Endodermal cell (in vitro differentiated cells): ENCODE measurements around the gene SGO2. TPM values are rescaled to one million over a fixed set of nuclear protein-coding genes. Genes with fewer than 3 reads are reported as not detected.

Experiments
- DNase-seq: peaks from one replicate; pipeline ENCODE4 v3.0.0-alpha.2; 2017
- H3K27ac ChIP-seq: 2 replicates; pipeline ENCODE4 v1.5.1; 2013; ENCODE audit warnings: mild to moderate bottlenecking, low read depth, low read length, moderate library complexity
- H3K27me3 ChIP-seq: 2 replicates; pipeline ENCODE4 v1.6.1; 2013; ENCODE audit warnings: mild to moderate bottlenecking, low read length, moderate library complexity; ENCODE audit not compliant: insufficient read depth, control insufficient read depth, poor library complexity, severe bottlenecking
- H3K36me3 ChIP-seq: 2 replicates; pipeline ENCODE4 v1.7.0; 2013; ENCODE audit warnings: mild to moderate bottlenecking, low read length, moderate library complexity; ENCODE audit not compliant: control insufficient read depth, insufficient read depth
- H3K4me1 ChIP-seq: one replicate; pipeline ENCODE4 v1.7.0; 2013; ENCODE audit warnings: low read length; ENCODE audit not compliant: control insufficient read depth, insufficient read depth
- H3K4me3 ChIP-seq: 2 replicates; pipeline ENCODE4 v1.5.1; 2013; ENCODE audit warnings: mild to moderate bottlenecking, low read length, moderate library complexity
- H3K9ac ChIP-seq: 2 replicates; pipeline ENCODE4 v1.6.1; 2013; ENCODE audit warnings: mild to moderate bottlenecking, low read length, moderate library complexity; ENCODE audit not compliant: poor library complexity, severe bottlenecking; ENCODE audit errors: extremely low read depth
- H3K9me3 ChIP-seq: 2 replicates; pipeline ENCODE4 v1.6.1; 2013; ENCODE audit warnings: mild to moderate bottlenecking, low read length, moderate library complexity; ENCODE audit not compliant: control insufficient read depth
- H3K27ac Mint-ChIP-seq: 2 replicates; pipeline ENCODE4 v1.8.0; 2020; ENCODE audit warnings: mixed read lengths
- H3K27me3 Mint-ChIP-seq: 2 replicates; pipeline ENCODE4 v1.8.0; 2021; ENCODE audit warnings: mild to moderate bottlenecking, mixed read lengths; ENCODE audit not compliant: insufficient read depth
- H3K36me3 Mint-ChIP-seq: 2 replicates; pipeline ENCODE4 v1.8.0; 2020; ENCODE audit warnings: low read depth, mixed read lengths
- H3K4me1 Mint-ChIP-seq: 2 replicates; pipeline ENCODE4 v1.8.0; 2020; ENCODE audit warnings: mixed read lengths
- H3K4me3 Mint-ChIP-seq: 2 replicates; pipeline ENCODE4 v1.8.0; 2020; ENCODE audit warnings: mild to moderate bottlenecking, moderate library complexity, mixed read lengths
- H3K9me3 Mint-ChIP-seq: 2 replicates; pipeline ENCODE4 v1.8.0; 2020; ENCODE audit warnings: mild to moderate bottlenecking, mixed read lengths
- CTCF ChIP-seq: fragments of 200-600 bp; sonication (generic); conservative IDR thresholded peaks from 2 replicates; pipeline ENCODE4 v1.5.0; 2021; ENCODE audit warnings: antibody characterized with exemption, mild to moderate bottlenecking
- WGBS, 2 experiments: methylation state at CpG; one replicate each; pipeline versions ENCODE4 v1.1.5 to v1.1.7; 2013; ENCODE audit warnings: missing lambda C conversion rate in 2 of 2, mixed read lengths in 1 of 2; ENCODE audit not compliant: insufficient coverage in 1 of 2, insufficient read length in 1 of 2; 5-methylcytosine and 5-hydroxymethylcytosine counted together
- total RNA-seq, 2 donors: library from RNA; stranded (reverse); fragmentation: NEBNext Ultra II Directional in 1 of 2; extraction: Animal tissue kit (Norgen Biotek cat#: 25700) in 1 of 2; gene quantifications; 2 replicates in 1 of 2; 3 replicates in 1 of 2; pipeline ENCODE4 v1.2.1, GENCODE V29; 2021

Gene SGO2
- total RNA-seq, 2 donors from 2014 or later, result 20.0 to 37.8 TPM

- Mint-ChIP-seq H3K27me3 (peaks cover 34% of the 10 kb centered on the region), H3K27ac (peak within 1 kb of the TSS; percentile 52), H3K4me1 (peaks cover 6% of the 10 kb centered on the region), H3K36me3 (no peaks in the 10 kb centered on the region), H3K4me3 (peak within 1 kb of the TSS; percentile 67), H3K9me3 (no peaks in the 10 kb centered on the region)
- 3 to 8% methylated on average over 36 to 62 of the region's 62 CpGs for WGBS, 2 experiments
- Histone ChIP-seq H3K9ac (peak within 1 kb of the TSS; percentile 34), H3K4me1 (no peaks in the 10 kb centered on the region), H3K4me3 (peak within 1 kb of the TSS; percentile 85), H3K27me3 (peaks cover 10% of the 10 kb centered on the region), H3K9me3 (no peaks in the 10 kb centered on the region), H3K36me3 (no peaks in the 10 kb centered on the region), H3K27ac (no peak within 1 kb of the TSS)
- peak; percentile 41 for TF ChIP-seq CTCF
- peak; percentile 92 for DNase-seq
These were observed 60.0 kb downstream of the SGO2 start, which contains the start of gene AOX1 for GRCh38 chr2:200585730-200586643. TSS of gene AOX1 (plus strand) at chr2:200586014. CDS start at chr2:200586109, 95 bp downstream.

- H3K9me3 ChIP-seq, result no peaks in the 10 kb centered on the region
- peaks cover 10% of the 10 kb centered on the region for H3K27me3 ChIP-seq
- H3K9ac ChIP-seq, result peak overlapping the region; percentile 34
- no peak for TF ChIP-seq CTCF
- peak overlapping the region; percentile 40 for H3K27ac Mint-ChIP-seq
- no peaks in the 10 kb centered on the region for H3K4me1 ChIP-seq
- peaks cover 6% of the 10 kb centered on the region for H3K4me1 Mint-ChIP-seq
- H3K27ac ChIP-seq, result no peak overlapping the region
- H3K4me3 Mint-ChIP-seq, result peak overlapping the region; percentile 67
- WGBS, 2 experiments, result 56% methylated on average over 3 to 9 of the region's 9 CpGs
- H3K9me3 Mint-ChIP-seq, result no peaks in the 10 kb centered on the region
- H3K36me3 Mint-ChIP-seq, result no peaks in the 10 kb centered on the region
- no peaks in the 10 kb centered on the region for H3K36me3 ChIP-seq
- H3K27me3 Mint-ChIP-seq, result peaks cover 38% of the 10 kb centered on the region
- peak overlapping the region; percentile 85 for H3K4me3 ChIP-seq
- no peak for DNase-seq
These were observed 60.6 kb downstream of the SGO2 start for GRCh38 chr2:200586644-200586975.

- Mint-ChIP-seq H3K27me3 (peaks cover 42% of the 10 kb centered on the region), H3K36me3 (no peaks in the 10 kb centered on the region), H3K4me1 (peaks cover 6% of the 10 kb centered on the region), H3K4me3 (peak overlapping the region; percentile 67), H3K9me3 (no peaks in the 10 kb centered on the region), H3K27ac (no peak overlapping the region)
- Histone ChIP-seq H3K4me3 (no peak overlapping the region), H3K9me3 (no peaks in the 10 kb centered on the region), H3K4me1 (no peaks in the 10 kb centered on the region), H3K27ac (no peak overlapping the region), H3K36me3 (no peaks in the 10 kb centered on the region), H3K27me3 (peaks cover 10% of the 10 kb centered on the region), H3K9ac (no peak overlapping the region)
- DNase-seq, result no peak
- WGBS, 2 experiments, result 80 to 90% methylated on average over 1 to 9 of the region's 9 CpGs
- no peak for TF ChIP-seq CTCF
These were observed 61.1 kb downstream of the SGO2 start for GRCh38 chr2:200587007-200587616.
